HG02973 (cell line): ENCODE results near the gene SDK1.
"Not testable (repeated sequence)": the region's sequence is repeated elsewhere in the genome, so short reads cannot be mapped to it uniquely, and the experiment has no call there.

Source experiments
- ATAC-seq: cut with Tn5 transposase; IDR thresholded peaks from one replicate; pipeline ENCODE4 v1.9.1; 2021; ENCODE audit warnings: moderate library complexity; ENCODE audit not compliant: unreplicated experiment

The SDK1 gene

DNA sequence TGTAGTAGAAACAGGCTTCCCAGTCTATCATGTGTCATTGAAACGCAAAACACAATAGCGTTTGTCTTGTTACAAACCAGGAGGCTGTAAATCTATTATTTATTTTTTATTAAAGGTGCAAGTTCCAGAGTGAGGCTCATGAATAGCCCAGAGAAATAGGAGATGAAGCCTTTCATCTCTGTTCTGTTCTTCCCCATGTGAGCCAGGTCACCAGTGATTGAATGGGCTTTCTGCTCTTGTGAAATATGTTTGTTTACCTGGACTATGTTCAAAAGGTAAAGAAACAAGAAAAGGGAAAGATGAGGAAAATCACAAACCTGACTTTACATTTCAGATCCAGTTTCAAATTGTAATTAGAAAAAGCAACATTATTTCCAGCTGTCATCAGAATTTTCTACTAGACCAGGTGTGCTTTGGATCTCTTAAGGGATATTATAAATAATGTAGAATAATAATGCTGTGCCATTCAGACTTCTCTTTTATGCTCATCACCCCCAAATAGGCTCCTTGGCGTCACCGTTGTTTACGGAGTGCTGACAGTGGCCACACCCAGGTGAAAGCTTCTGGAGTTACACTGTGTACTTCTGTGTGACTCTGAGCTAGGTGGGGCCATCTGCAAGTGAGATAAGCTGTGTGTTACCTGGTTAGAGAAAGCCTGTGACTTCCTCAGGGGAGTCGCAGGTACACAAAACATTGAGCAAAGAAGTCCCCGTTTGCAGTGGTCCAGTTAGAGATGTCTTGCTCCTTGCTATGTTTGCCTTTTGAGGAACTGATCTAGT is 274.9 kb downstream of the SDK1 start:
- ATAC-seq: no peak

DNA sequence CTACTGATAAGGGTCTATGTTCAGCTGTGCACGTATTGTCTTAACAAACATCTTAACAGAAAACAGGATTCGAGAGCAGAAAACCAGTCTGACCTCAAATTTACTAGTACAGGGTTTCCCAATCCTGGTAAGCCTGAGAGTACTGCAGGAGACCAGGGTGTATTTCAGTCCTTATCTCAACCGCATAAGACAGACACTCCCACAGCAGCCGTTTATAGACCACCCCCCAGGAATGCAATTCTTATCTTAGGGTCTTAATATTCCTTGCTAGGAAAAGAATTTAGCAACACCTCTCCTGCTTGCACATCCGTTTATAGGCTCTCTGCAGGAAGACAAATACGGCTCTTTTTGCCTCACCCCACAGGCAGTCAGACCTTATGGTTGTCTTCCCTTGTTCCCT is 277.3 kb downstream of the SDK1 start:
- ATAC-seq: no peak

DNA sequence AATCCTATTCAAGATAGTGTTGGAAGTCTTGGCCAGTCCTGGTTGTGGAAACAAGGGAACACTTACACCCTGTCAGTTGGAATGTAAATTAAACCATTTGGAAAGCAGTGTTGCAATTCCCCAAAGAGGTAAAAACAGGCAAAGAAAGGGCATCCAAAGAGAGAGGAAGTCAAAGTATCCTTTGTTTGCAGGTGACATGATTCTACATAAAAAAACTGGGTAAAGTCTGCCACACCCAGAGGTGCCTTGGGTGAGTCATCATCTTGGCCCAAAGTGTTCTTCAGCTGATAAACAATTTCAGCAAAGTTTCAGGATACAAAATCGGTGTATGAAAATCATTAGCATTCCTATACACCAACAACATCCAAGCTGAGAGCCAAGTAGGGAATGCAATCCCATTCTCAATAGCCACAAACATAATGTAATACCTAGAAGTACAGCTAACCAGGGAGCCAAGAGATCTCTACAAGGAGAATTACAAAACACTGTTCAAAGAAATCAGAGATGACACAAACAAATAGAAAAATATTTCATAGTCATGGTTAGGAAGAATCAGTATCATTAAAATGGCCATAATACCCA is 278.7 kb downstream of the SDK1 start:
- ATAC-seq: no peak

DNA sequence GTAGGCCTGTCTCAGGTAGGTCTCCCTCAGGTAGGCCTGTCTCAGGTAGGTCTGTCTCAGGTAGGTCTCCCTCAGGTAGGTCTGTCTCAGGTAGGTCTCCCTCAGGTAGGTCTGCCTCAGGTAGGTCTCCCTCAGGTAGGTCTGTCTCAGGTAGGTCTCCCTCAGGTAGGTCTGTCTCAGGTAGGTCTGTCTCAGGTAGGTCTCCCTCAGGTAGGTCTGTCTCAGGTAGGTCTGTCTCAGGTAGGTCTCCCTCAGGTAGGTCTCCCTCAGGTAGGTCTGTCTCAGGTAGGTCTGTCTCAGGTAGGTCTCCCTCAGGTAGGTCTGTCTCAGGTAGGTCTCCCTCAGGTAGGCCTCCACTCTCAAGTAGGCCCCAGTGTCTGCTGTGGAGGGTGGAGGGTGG is 281.1 kb downstream of the SDK1 start:
- ATAC-seq: not testable (repeated sequence)

DNA sequence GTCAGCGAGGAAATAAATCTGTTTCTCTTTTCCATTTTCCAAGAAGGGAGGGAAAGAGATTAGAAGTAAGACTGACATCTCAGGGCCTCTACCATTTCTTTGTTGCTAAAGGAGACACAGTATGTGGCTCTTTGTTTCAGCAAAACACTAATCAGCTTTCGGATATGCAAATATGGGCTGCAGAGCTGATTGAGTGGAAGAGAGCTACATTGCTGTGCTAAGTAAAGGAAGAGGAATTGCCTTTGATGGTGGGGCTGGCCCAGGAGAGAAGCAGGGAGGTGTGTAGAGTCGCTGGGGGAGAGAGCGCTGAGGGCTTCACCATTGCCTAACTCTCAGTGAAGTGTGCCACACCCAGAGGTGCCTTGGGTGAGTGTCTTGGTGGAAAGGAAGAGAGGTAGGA is 284.8 kb downstream of the SDK1 start:
- no peak for ATAC-seq

DNA sequence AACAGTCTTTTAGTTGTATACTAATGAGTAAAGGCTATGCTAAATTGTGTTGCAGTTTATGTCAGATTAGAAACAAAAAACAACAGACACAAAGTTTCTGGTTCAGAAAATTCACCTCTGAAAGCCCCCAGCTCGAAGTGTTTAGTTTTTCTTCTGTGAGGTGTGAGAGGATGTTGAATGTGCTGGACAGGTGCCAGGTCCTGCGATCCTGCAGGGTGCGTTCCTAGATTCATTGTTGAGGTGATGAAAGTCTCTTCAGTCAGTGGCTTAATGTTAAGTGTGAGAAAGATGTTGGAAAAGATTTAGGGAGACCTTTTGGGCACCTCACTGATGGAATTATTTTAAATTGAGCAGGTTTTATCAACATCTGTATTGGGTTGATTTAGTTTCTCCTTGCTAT is 287.3 kb downstream of the SDK1 start:
- ATAC-seq: no peak

DNA sequence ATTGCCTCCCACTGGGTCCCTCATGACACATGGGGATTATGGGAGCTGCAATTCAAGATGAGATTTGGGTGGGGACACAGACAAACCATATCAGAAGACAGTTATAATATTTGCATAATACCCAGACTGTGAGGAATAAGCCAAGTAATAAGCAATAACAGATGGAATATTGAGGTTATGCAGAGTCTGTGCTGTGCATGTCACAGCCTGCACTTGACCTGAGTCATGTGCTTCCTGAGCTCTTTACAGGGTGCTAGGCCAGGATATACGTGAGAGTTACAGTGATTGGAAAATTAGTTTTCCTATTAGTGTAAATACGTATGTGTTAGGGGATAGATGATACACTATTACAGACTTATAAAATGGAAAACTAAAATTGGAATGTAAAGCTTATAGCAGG is 288.7 kb downstream of the SDK1 start:
- no peak for ATAC-seq

DNA sequence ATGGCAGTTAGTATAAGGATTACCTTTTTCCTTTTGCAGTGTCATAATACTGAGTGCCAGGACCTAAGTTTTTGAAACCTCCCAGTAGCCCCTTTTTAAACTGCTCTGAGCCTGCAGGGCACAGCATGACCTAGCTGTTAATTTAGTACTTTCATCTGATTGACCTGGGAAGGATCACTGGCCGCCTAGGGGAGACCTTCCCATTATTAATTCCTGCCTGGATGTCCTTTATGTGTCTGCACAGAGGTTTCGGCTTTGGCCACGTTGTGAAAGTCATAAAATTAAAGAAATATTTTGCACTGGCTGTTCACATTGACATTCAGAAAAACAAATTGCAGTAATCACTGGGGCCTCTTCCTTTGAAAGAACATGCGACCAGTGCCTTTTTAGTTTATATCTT is 290.2 kb downstream of the SDK1 start:
- ATAC-seq: no peak

DNA sequence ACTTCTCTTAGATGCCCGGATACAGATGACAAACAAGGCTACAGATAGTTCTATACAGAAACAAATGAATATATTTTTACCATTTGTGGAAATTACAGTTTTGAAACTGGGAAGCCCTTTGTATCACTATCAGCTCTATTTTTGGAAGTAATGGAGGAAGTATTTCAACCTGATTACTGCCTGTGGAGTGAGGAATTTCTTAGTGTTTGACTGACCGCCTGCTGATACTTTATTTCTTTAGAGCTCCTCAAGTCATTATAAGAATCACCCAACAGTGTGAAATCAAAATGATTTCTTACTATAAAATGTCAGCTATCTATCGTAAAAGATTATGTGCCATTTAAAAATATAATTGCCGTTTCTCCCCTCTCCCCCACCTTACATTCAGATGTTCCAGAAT is 290.9 kb downstream of the SDK1 start:
- ATAC-seq: no peak

DNA sequence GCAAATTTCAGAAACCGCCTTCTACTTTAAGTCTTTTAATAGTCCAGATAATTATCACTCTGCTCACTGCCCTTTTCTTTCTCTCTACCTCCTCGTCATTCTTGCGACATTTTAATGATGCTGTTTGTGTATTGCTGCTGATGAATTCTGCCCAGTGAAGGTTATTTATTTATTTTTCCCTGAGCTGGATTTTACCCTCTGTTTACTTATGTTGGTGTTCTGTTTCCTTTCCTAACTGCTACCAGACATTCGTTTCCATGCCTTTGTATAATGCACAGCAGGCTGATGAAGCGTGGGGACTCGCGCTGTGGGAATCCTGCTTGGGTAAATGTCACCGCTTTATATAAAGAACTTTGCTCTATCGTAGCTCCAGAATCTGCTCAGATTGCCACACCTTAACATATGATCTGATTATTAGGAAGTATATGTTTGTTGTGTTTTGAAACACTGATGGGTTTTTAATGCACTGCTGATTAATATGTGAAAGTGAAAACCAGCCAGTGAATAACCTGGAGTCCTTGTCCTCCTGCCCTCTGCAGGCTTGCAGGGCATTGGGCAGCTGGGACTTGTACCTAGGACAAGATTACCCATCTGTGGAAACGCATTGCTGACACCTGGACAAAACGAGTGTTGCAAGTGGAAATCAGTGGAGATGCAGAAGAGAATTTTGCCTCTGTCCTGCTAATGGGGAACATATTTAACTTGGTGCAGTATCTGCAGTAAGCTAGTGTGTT is 291.5 kb downstream of the SDK1 start:
- no peak for ATAC-seq

DNA sequence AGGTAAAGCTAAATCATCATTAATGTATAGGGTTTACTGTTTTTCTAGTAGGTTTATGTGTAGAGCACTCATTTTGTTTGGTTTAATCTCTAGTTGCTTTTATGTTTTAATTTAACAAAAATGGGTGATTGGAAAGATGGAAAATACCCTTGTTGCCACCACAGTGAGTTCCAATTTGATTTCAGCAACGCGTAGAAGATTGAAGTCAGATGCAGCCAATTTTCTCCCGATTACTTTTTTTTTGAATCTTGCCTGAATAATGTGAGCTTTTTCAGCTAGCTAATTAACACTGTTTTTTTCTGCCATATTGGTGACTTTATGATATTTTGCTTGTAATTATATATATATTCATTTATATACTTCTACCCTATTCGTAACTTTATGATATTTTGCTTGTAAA is 293.8 kb downstream of the SDK1 start:
- no peak for ATAC-seq

DNA sequence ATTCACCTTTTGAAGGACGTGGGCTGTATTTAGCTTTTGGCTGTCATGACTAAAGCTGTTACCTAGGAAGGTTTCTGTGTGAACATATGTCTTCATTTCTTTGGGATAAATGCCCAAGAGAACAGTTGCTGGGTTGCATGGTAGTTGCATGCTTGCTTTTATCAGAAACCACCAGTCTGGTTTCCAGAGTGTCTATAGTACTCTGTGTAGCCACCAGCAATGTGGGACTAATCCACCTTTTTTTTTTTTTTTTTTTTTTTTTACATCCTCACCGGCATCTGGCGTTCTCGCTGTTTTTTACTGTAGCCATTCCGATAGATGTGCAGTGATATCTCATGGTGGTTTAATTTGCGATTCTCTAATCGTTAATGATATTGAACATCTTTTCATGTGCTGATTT is 297.8 kb downstream of the SDK1 start:
- ATAC-seq: no peak

DNA sequence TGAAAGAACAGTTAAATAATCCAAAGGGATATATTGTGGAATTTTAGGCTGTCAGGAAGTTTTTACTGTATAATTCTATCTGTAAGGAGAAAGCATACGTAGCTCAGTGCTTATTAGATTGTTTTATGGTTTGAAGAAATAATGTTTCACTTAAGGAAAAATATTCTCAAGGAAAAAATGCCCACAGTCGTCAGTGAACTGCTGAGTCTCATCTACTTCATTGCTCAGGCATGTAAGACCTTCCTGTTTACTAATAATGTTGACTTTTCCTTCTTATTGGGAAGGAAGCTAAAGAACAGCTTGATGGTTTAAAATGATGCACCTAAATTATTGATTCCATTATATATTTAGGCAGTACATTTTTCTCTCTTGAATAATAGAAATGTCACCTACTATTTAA is 304.2 kb downstream of the SDK1 start:
- no peak for ATAC-seq

DNA sequence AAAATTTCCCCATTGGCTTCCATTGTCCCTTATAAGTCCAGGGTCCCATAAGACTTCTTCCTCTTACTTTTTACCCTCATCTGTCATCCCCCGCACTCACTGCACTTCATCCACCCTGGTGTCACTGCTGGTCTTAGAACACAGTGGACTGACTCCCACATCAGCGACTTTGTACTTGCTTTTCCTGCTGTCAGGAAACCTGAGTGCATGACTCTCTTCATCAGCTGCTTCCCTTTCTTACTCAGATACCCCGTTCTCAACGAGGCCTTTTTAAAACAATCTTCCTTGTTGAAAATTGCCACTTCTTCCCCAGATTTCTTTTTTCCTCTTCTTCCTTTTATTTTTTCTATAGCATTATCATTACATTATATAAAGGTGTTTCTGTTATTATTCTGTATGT is 305.4 kb downstream of the SDK1 start:
- ATAC-seq: no peak

DNA sequence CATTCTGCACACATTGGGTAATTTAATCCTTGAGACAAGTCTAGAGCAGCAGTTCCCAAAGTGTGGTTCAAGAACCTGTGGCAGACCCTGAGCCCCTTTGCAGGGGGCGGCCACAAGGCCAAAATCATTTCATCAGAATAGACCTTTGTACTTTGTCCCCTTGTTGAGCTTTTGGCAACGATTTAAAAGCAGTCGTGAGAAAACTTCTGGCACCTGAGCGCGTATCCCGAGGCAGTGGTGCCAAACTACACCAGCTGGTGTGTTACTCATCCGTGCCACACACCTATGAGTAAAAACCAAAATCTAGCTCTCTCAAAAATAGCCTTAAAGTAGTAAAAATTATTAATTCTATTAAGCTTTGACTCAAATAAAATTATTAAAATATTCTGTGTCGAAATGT is 306.8 kb downstream of the SDK1 start:
- no peak for ATAC-seq

DNA sequence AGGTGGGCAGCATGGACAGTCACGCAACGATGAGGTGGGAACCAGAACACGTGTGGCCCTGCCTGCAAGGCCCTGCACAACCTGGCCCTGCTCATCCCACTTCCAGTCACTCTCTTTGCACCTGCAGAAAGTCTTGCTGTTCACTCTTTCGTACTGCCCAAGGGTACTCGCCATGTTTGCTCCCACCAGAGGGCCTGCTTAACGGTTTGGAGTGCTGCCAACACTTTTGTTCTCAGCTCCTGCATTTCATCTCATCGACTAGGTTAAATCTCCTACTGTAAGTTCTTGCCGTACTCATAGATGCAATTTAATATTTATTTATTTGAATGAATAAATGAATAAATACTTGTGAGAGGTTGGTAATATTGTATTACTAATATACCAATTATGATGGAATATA is 315.3 kb downstream of the SDK1 start:
- no peak for ATAC-seq

DNA sequence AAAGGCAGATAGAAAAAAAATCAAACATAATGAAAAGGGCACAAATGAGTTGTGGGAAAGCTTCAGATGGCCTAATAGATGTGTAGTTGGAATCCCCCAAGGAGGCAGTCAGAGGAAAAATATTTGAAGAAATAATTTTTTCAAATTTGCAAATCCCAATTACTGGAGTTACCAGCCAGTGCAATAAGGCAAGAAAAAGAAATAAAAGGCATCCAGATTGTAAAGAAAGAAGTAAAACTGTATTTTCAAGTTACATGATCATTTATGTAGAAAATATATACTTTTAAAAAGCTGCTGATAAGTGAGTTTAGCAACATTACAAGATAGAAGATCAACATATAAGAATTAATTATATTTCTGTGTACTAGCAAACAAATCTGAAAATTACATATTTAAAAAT is 329.0 kb downstream of the SDK1 start:
- no peak for ATAC-seq

DNA sequence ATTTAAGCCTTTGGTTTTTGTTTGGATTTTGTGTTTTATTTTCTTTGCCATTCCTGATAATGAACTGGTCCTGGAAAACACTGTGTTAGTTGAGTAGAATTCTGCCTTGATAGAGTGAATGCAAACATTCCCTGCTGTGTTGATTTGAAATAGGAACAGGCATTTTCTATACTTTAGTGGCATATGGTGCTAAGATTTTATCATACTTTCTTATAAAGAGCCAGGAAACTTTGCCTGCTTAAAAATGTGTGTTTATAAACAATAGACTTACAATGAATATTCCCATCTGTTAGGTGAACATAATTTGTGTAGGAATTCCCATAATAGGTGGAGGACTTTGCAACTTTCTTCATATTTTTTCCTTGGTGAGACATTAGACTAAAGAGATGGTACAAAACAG is 333.3 kb downstream of the SDK1 start:
- ATAC-seq: no peak

DNA sequence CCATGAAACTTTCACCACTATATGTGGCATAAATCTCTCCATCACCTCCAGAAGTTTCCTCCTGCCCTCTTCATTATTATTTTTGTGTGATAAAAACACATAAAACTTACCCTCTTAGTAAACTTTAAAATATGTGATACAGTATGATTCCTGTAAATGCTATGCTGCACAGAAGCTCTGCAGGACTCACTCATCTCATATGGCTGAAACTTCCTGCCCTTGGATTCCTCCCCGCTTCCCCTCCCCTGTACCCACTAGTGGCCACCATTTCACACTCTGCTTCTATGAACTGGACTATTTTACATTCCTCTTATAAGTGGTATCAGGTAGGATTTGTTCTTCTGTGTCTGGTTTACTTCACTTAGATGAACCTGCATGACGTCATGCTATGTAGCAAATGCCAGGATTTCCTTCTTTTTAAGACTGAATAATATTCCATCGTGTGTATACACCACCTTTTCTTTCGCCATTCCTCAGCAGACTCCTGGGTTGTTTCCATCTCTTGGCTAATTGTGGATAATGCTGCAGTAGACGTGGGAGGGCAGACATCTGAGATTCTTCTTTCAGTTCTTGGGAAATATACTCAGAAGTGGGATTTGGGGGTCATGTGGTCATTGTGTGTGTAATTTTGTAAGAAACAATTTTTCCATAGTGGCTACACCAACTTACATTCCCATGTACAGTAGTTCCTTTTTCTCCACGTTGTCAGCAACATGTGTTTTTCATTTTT is 335.2 kb downstream of the SDK1 start:
- no peak for ATAC-seq

DNA sequence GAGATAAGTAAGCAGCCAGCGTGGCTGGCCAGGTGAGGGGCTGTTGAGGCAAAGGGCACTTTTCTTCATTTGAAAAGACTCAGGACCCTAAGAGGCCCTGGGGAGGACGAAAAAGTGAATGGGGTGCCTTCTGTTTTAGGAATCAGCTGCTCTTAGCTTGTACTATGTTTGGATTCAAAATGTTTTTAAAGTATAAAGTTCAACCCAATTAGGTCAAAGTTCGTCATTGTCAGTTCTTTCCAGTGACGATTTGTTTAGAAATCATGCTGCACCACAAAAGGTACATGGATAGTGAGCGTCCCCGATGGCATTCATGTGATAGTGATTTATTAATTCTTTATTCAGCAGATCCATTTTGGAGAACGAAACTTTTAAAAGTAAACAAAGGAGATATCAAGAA is 338.2 kb downstream of the SDK1 start:
- no peak for ATAC-seq

DNA sequence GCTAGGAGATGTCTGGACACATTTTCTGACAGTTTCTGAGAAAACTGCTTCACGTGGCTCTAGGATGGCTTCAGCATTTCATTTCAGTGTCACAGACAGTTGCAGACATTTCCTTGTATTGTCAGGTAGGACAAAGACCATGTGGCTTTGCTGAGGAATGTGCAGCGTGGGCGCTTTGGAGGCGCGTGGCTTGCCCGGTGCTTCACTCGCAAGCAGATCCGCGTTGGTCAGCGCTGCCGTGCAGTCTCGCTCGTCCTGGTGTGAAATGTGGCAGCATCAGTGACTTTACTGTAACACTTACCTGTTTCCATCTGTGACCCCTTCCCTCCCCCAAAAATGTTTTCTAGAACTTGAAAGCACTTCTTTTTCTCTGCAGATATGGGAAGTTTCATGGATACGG is 340.5 kb downstream of the SDK1 start:
- no peak for ATAC-seq

DNA sequence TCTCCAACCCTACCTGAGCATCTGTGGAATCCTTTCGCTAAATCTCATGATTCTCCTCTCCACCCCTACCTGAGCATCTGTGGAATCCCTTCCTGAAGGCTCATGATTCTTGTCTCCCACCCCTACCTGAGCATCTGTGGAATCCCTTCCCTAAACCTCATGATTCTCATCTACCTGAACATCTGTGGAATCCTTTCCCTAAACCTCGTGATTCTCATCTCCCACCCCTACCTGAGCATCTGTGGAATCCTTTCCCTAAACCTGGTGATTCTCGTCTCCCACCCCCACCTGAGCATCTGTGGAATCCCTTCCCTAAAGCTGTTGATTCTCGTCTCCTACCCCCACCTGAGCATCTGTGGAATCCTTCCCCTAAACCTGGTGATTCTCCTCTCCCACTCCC is 342.0 kb downstream of the SDK1 start:
- no peak for ATAC-seq
